ENCODE data around the gene IQCB1.
"Not testable (repeated sequence)": the region's sequence is repeated elsewhere in the genome, so short reads cannot be mapped to it uniquely, and the experiment has no call there.

IQCB1 gene

DNA sequence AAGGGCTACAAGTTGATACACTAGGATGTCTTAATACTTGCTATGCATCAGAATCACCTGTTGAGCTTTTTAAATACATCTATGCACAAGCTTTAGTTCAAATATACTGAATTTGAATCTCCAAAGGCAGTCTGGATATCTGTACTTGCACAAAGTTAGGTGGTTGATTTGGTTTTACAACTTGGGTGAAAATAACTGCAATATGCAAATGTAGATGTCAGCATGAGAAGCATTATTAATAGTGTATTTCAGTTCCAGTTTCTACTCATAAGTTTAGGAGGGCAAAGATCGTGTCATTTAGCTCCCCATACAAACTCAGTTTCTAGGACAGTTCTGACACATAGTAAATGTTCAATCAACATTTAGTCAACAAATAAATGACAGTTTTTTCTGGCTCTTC lies 25.6 kb downstream of the IQCB1 start:
- no peak overlapping the region for H3K27ac ChIP-seq (ENCODE audit: low read length)
- no peak overlapping the region for H3K9ac ChIP-seq (ENCODE audit: low read length in 2 of 2)

DNA sequence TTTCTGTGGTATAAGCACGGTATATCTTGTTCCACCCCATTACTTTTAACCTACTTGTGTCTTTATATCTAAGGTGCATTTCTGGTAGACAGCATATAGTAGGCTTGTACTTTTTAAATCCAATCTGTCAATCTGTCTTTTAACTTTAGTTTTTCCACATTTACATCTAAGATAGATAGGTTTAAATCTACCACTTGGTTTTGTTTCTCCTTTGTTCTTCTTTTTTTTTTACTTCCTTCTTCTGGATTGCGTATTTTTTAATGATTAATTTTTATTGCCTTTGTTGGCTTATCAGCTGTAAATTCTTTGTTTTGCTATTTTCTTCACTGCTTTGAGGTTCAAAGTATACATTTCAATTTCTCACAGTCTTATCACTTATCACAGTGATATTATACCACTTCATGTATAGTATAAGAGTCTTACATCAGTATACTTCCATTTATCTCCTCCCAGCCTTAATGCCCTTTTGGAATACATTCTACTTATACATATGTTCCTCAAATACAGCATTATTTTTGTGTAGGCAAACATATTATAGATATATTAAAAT lies 31.0 kb downstream of the IQCB1 start:
- no peak overlapping the region for H3K27ac ChIP-seq (ENCODE audit: low read length)

More for the DNA sequence above, 25.6 kb downstream of the IQCB1 start:
- Histone ChIP-seq H3K4me1 (ENCODE audit: control insufficient read depth, insufficient read depth, low read length) (no peaks in the 10 kb centered on the region), H3K9me3 (ENCODE audit: control insufficient read depth in 2 of 2, low read length in 2 of 2) (no peaks in the 10 kb centered on the region), H3K27me3 (ENCODE audit: control insufficient read depth in 1 of 2, insufficient read depth in 2 of 2, low read length in 2 of 2) (no peaks in the 10 kb centered on the region), H3K4me3 (ENCODE audit: low read length in 2 of 2) (no peak overlapping the region), H3K36me3 (ENCODE audit: control insufficient read depth in 2 of 2, insufficient read depth in 2 of 2, low read length in 2 of 2) (peaks cover 10 to 16% of the 10 kb centered on the region in 2 donors)

DNA sequence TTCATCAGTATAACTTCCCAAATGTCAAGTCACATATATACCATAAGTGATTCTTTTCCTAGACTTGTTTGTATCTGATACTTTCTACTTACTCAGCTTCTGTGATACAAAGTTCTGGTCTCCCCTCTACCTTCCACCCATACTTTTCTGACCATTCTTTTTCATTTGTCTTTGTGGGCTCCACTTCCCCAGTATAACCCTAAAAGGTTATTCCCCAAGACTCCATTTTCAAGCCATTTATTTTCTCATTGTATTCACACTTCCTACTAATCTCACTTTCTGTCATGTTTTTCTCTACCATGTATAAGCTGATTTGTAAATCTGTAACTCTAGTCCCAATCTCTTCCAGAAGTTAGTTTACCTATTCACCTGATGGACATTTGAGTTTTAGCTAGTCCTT lies 34.0 kb downstream of the IQCB1 start:
- Histone ChIP-seq H3K4me1 (ENCODE audit: control insufficient read depth, insufficient read depth, low read length) (no peaks in the 10 kb centered on the region), H3K36me3 (ENCODE audit: control insufficient read depth in 2 of 2, insufficient read depth in 2 of 2, low read length in 2 of 2) (peaks cover 2 to 8% of the 10 kb centered on the region in 2 donors), H3K9ac (ENCODE audit: low read length in 2 of 2) (no peak overlapping the region), H3K27ac (ENCODE audit: low read length) (no peak overlapping the region), H3K9me3 (ENCODE audit: control insufficient read depth in 2 of 2, low read length in 2 of 2) (no peaks in the 10 kb centered on the region), H3K4me3 (ENCODE audit: low read length in 2 of 2) (no peak overlapping the region), H3K27me3 (ENCODE audit: control insufficient read depth in 1 of 2, insufficient read depth in 2 of 2, low read length in 2 of 2) (no peaks in the 10 kb centered on the region)

More for the DNA sequence above, 31.0 kb downstream of the IQCB1 start:
- no peak overlapping the region for H3K4me3 ChIP-seq (ENCODE audit: low read length in 2 of 2)
- H3K9me3 ChIP-seq (ENCODE audit: control insufficient read depth in 2 of 2, low read length in 2 of 2): no peaks in the 10 kb centered on the region
- H3K9ac ChIP-seq (ENCODE audit: low read length in 2 of 2): no peak overlapping the region
- H3K27me3 ChIP-seq (ENCODE audit: control insufficient read depth in 1 of 2, insufficient read depth in 2 of 2, low read length in 2 of 2): no peaks in the 10 kb centered on the region
- H3K4me1 ChIP-seq (ENCODE audit: control insufficient read depth, insufficient read depth, low read length): no peaks in the 10 kb centered on the region
- peaks cover 5 to 16% of the 10 kb centered on the region in 2 donors for H3K36me3 ChIP-seq (ENCODE audit: control insufficient read depth in 2 of 2, insufficient read depth in 2 of 2, low read length in 2 of 2)

DNA sequence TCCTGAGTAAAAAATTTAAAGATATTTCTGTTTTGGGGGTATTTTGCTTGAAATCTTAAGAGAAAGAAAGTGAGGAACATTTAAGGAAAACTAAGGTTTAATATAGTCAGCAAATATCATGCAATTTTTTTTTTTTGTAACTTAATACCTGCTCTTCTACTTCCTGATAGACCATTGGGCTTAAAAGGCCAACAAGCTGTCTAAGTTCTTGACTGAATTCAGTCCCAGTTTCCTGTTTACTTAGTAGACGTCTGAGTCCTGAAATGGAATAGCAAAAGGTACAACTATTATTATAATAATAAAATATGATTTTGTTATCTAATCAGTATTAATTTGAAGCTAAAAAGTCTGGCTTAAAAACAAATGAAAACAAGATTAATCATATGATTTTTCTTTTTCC lies 37.9 kb downstream of the IQCB1 start:
- peaks cover 0 to 2% of the 10 kb centered on the region in 2 donors for H3K36me3 ChIP-seq (ENCODE audit: control insufficient read depth in 2 of 2, insufficient read depth in 2 of 2, low read length in 2 of 2)
- no peak overlapping the region for H3K4me3 ChIP-seq (ENCODE audit: low read length in 2 of 2)
- H3K9me3 ChIP-seq (ENCODE audit: control insufficient read depth in 2 of 2, low read length in 2 of 2): no peaks in the 10 kb centered on the region
- H3K27me3 ChIP-seq (ENCODE audit: control insufficient read depth in 1 of 2, insufficient read depth in 2 of 2, low read length in 2 of 2): no peaks in the 10 kb centered on the region
- no peak overlapping the region for H3K27ac ChIP-seq (ENCODE audit: low read length)
- H3K4me1 ChIP-seq (ENCODE audit: control insufficient read depth, insufficient read depth, low read length): no peaks in the 10 kb centered on the region
- H3K9ac ChIP-seq (ENCODE audit: low read length in 2 of 2): no peak overlapping the region

DNA sequence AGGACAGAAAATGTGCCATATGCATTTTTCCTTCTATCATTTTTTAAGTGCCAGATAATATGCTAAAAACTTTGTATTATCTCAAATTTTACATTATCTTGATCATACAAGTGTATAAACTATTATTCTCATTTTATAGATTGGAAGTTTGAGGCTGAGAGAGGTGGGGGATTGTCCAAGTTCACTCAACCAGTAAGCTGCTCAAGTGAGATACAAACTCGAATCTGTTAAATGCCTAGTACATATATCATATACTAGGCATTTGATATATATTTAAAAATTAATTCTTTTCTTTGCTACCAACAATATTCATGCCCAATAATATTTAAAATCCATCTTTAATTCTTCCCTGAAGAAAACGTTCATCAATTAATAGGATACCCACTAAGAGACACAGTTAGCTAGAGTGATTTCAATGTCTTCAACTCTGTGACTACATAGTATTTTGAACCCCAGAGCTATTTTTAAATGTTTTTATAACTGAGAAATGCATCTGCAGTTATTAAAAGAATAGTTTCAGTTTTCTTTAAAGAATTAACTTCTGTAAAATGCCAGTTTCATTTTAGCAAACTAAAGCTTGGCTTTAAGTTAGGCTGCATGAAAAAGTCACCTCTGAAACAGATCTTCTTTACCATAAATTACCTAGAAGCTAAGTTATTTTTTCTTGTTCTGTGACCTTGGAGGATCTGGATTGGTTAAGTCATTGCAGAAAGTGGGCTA lies 40.4 kb downstream of the IQCB1 start:
- H3K36me3 ChIP-seq (ENCODE audit: control insufficient read depth in 2 of 2, insufficient read depth in 2 of 2, low read length in 2 of 2): peaks cover 0 to 4% of the 10 kb centered on the region in 2 donors
- no peaks in the 10 kb centered on the region for H3K4me1 ChIP-seq (ENCODE audit: control insufficient read depth, insufficient read depth, low read length)
- no peaks in the 10 kb centered on the region for H3K27me3 ChIP-seq (ENCODE audit: control insufficient read depth in 1 of 2, insufficient read depth in 2 of 2, low read length in 2 of 2)
- no peak overlapping the region for H3K9ac ChIP-seq (ENCODE audit: low read length in 2 of 2)
- no peak overlapping the region for H3K27ac ChIP-seq (ENCODE audit: low read length)
- H3K9me3 ChIP-seq (ENCODE audit: control insufficient read depth in 2 of 2, low read length in 2 of 2): no peaks in the 10 kb centered on the region
- no peak overlapping the region for H3K4me3 ChIP-seq (ENCODE audit: low read length in 2 of 2)

DNA sequence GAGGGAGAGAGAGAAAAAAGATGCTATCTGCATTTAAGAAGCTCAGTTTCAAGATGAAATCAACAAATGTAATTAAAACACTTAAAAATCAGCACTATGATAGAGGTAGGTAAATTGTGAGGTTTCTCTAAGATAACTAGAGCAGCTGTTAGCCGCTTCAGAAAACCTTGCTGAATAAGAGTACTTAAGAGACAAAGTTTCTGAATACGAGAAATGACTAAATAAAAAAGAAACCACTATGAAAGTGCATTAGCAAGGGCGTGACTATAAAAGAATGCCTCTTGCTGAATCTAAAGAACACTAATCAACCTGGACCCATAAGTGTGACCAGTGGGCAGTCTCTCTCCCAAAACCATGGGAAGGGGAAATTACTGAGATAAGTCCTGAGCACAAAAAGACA lies 41.8 kb downstream of the IQCB1 start:
- no peak overlapping the region for H3K27ac ChIP-seq (ENCODE audit: low read length)
- no peak overlapping the region for H3K4me3 ChIP-seq (ENCODE audit: low read length in 2 of 2)
- H3K9me3 ChIP-seq (ENCODE audit: control insufficient read depth in 2 of 2, low read length in 2 of 2): no peaks in the 10 kb centered on the region
- no peaks in the 10 kb centered on the region for H3K27me3 ChIP-seq (ENCODE audit: control insufficient read depth in 1 of 2, insufficient read depth in 2 of 2, low read length in 2 of 2)
- H3K9ac ChIP-seq (ENCODE audit: low read length in 2 of 2): no peak overlapping the region
- no peaks in the 10 kb centered on the region for H3K4me1 ChIP-seq (ENCODE audit: control insufficient read depth, insufficient read depth, low read length)
- H3K36me3 ChIP-seq (ENCODE audit: control insufficient read depth in 2 of 2, insufficient read depth in 2 of 2, low read length in 2 of 2): peaks cover 0 to 17% of the 10 kb centered on the region in 2 donors

DNA sequence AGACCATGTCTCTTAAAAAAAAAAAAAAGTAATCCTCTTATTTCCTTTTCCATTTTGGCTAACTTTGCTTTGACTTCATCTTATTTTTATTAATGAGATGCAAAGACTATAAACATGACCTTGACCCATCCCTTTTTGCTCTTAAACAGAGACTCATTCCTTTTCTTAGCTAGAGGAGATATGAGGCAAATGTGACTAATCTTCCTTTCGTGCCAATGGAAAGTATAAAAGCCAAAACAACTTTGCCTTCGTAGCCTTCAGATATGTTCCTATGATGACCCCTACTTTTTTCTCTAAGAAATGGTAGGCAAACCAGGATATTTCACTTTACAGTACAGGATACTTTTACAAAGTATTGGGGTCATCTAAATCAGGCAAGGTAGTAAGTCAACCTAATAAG lies 48.4 kb downstream of the IQCB1 start:
- H3K27ac ChIP-seq (ENCODE audit: low read length): no peak overlapping the region
- H3K4me3 ChIP-seq (ENCODE audit: low read length in 2 of 2): no peak overlapping the region
- H3K36me3 ChIP-seq (ENCODE audit: control insufficient read depth in 2 of 2, insufficient read depth in 2 of 2, low read length in 2 of 2): peaks cover 2 to 24% of the 10 kb centered on the region in 2 donors
- no peaks in the 10 kb centered on the region for H3K27me3 ChIP-seq (ENCODE audit: control insufficient read depth in 1 of 2, insufficient read depth in 2 of 2, low read length in 2 of 2)
- H3K4me1 ChIP-seq (ENCODE audit: control insufficient read depth, insufficient read depth, low read length): no peaks in the 10 kb centered on the region
- H3K9ac ChIP-seq (ENCODE audit: low read length in 2 of 2): no peak overlapping the region
- no peaks in the 10 kb centered on the region for H3K9me3 ChIP-seq (ENCODE audit: control insufficient read depth in 2 of 2, low read length in 2 of 2)

DNA sequence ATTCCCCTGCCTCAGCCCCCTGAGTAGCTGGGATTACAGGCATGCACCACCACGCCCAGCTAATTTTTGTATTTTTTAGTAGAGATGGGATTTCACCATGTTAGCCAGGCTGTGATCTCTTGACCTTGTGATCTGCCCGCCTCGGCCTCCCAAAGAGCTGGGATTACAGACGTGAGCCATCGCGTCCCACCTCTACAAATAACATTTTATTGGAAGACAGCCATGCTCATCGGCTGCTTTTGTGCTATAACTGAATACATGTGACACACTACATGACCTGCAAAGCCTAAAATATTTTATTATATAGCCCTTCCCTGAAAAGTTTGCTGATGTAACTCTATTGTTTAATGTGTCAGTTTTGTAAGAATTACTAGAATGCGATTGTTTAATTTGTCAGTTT lies 52.1 kb downstream of the IQCB1 start:
- H3K4me3 ChIP-seq (ENCODE audit: low read length in 2 of 2); H3K9ac ChIP-seq (ENCODE audit: low read length in 2 of 2); H3K27ac ChIP-seq (ENCODE audit: low read length); H3K9me3 ChIP-seq (ENCODE audit: control insufficient read depth in 2 of 2, low read length in 2 of 2); H3K4me1 ChIP-seq (ENCODE audit: control insufficient read depth, insufficient read depth, low read length); H3K27me3 ChIP-seq (ENCODE audit: control insufficient read depth in 1 of 2, insufficient read depth in 2 of 2, low read length in 2 of 2): not testable (repeated sequence)
- peaks cover 17 to 18% of the 10 kb centered on the region in 2 donors for H3K36me3 ChIP-seq (ENCODE audit: control insufficient read depth in 2 of 2, insufficient read depth in 2 of 2, low read length in 2 of 2)

DNA sequence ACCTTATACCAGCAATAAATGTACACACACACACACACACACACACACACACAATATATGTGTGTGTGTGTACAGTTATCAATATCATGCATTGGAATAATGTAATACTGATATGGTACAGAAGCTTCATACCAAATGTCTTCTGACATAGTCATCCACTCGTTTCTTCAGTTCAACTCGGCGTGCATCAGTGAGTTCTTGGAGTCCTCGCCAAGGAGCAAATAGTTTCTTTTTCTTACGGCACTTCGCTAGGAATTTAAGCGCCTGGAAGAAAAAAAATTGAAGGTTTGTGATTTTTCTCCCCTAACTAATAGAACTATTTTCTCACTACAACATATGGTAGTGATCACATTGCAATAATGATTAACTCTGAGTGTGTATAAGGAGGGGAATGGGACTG lies 53.2 kb downstream of the IQCB1 start:
- no peak overlapping the region for H3K9ac ChIP-seq (ENCODE audit: low read length in 2 of 2)
- peaks cover 13 to 15% of the 10 kb centered on the region in 2 donors for H3K36me3 ChIP-seq (ENCODE audit: control insufficient read depth in 2 of 2, insufficient read depth in 2 of 2, low read length in 2 of 2)
- no peak overlapping the region for H3K27ac ChIP-seq (ENCODE audit: low read length)
- no peak overlapping the region for H3K4me3 ChIP-seq (ENCODE audit: low read length in 2 of 2)
- H3K4me1 ChIP-seq (ENCODE audit: control insufficient read depth, insufficient read depth, low read length): no peaks in the 10 kb centered on the region
- no peaks in the 10 kb centered on the region for H3K27me3 ChIP-seq (ENCODE audit: control insufficient read depth in 1 of 2, insufficient read depth in 2 of 2, low read length in 2 of 2)
- H3K9me3 ChIP-seq (ENCODE audit: control insufficient read depth in 2 of 2, low read length in 2 of 2): no peaks in the 10 kb centered on the region

DNA sequence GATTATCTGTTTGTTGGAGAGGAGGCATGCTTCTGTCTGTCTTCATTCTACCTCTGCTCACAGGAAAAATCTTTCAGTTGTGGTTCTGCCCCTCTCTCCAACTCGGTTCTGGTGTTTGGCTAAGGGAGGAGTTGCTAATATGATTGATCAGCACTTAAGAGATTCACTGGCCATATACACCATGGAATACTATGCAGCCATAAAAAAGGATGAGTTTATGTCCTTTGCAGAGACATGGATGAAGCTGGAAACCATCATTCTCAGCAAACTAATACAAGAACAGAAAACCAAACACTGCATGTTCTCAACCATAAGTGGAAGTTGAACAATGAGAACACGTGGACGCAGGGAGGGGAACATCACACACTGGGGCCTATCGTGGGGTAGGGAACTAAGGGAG lies 59.8 kb downstream of the IQCB1 start:
- not testable (repeated sequence) for H3K4me3 ChIP-seq (ENCODE audit: low read length in 2 of 2); H3K27ac ChIP-seq (ENCODE audit: low read length); H3K9me3 ChIP-seq (ENCODE audit: control insufficient read depth in 2 of 2, low read length in 2 of 2); H3K27me3 ChIP-seq (ENCODE audit: control insufficient read depth in 1 of 2, insufficient read depth in 2 of 2, low read length in 2 of 2); H3K4me1 ChIP-seq (ENCODE audit: control insufficient read depth, insufficient read depth, low read length); H3K9ac ChIP-seq (ENCODE audit: low read length in 2 of 2)
- H3K36me3 ChIP-seq (ENCODE audit: control insufficient read depth in 2 of 2, insufficient read depth in 2 of 2, low read length in 2 of 2): peaks cover 16 to 25% of the 10 kb centered on the region in 2 donors

DNA sequence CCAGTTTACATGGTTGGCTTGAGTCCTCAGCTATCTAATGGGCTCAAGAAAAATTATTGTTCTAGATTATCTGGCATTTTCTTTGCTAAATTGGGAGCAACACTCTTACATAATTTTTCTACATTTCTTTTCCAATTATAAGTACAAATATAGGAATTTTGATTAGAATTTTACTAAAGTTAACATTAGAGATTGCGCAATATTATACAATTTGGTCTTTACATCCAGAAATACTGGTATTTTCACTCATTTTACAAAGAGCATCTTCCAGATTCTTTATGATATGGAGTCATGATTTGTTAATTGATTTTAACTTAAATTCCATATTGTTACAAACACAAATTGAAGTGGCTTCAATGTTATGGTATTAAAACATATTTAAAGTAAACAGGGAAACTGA lies 65.6 kb downstream of the IQCB1 start:
- no peaks in the 10 kb centered on the region for H3K9me3 ChIP-seq (ENCODE audit: control insufficient read depth in 2 of 2, low read length in 2 of 2)
- H3K36me3 ChIP-seq (ENCODE audit: control insufficient read depth in 2 of 2, insufficient read depth in 2 of 2, low read length in 2 of 2): peaks cover 10 to 18% of the 10 kb centered on the region in 2 donors
- H3K4me3 ChIP-seq (ENCODE audit: low read length in 2 of 2): no peak overlapping the region
- H3K4me1 ChIP-seq (ENCODE audit: control insufficient read depth, insufficient read depth, low read length): no peaks in the 10 kb centered on the region
- H3K27me3 ChIP-seq (ENCODE audit: control insufficient read depth in 1 of 2, insufficient read depth in 2 of 2, low read length in 2 of 2): no peaks in the 10 kb centered on the region
- H3K27ac ChIP-seq (ENCODE audit: low read length): no peak overlapping the region
- no peak overlapping the region for H3K9ac ChIP-seq (ENCODE audit: low read length in 2 of 2)
